ENCODE measurements around the gene SGMS1. TPM values are rescaled to one million over a fixed set of nuclear protein-coding genes. Genes with fewer than 3 reads are reported as not detected.

The SGMS1 gene
- total RNA-seq, 4 donors from 2014 or later, result 139 to 198 (median 173) TPM

GRCh38 chr10:50554995-50555568 is 68.7 kb downstream of the SGMS1 start:
- Histone ChIP-seq H3K4me1 (peaks cover 66% of the 10 kb centered on the region), H3K36me3 (no peaks in the 10 kb centered on the region), H3K4me3 (no peak overlapping the region), H3K27me3 (no peaks in the 10 kb centered on the region), H3K27ac (peak overlapping the region; percentile 18), H3K9me3 (no peaks in the 10 kb centered on the region)
- no peak for DNase-seq (ENCODE audit: low spot score in 2 of 2)
- TF ChIP-seq POLR2AphosphoS5 (IDR thresholded peaks at IDR 0.05), result no peak
- WGBS, result 48% methylated on average over 3 of the region's 3 CpGs

DNA sequence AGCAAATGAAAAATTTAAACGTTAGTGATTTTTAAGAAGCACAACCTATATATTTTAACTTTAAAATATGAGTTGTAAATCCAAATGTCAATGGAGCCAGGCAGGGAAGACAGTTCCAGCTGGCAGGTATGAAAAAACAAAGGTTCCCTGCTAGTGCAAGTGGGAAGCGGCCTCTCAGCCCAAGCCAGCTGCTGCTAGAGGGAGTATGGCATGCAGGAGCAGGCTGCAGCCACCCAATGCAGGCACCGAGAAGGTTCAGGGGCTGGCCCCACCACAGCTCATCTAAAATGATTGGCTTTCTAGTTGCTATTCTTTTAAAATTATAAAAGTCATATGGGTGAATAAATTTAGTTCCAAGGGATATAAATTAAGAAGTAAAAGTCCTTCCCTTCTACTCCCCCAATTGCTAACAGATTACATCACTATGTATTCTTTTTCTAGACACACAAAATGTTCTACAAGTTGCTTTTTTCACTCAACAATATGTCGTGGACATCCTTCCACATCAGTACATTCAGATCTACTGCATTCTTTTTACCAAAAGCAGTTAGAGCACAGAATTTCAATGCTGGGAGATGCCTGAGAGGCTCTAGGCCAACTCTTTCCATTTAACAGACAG is 69.3 kb downstream of the SGMS1 start:
- DNase-seq (ENCODE audit: low spot score in 2 of 2), result no peak
- Histone ChIP-seq H3K27me3 (no peaks in the 10 kb centered on the region), H3K9me3 (no peaks in the 10 kb centered on the region), H3K4me3 (no peak overlapping the region), H3K27ac (peak overlapping the region; percentile 18), H3K36me3 (no peaks in the 10 kb centered on the region), H3K4me1 (peaks cover 70% of the 10 kb centered on the region)
- TF ChIP-seq POLR2AphosphoS5 (IDR thresholded peaks at IDR 0.05) (no peak), EP300 (IDR thresholded peaks at IDR 0.05) (no peak), CTCF (IDR thresholded peaks at IDR 0.05) (no peak), POLR2A (IDR thresholded peaks at IDR 0.05) (no peak)
- 40% methylated on average over 4 of the region's 4 CpGs for WGBS

DNA sequence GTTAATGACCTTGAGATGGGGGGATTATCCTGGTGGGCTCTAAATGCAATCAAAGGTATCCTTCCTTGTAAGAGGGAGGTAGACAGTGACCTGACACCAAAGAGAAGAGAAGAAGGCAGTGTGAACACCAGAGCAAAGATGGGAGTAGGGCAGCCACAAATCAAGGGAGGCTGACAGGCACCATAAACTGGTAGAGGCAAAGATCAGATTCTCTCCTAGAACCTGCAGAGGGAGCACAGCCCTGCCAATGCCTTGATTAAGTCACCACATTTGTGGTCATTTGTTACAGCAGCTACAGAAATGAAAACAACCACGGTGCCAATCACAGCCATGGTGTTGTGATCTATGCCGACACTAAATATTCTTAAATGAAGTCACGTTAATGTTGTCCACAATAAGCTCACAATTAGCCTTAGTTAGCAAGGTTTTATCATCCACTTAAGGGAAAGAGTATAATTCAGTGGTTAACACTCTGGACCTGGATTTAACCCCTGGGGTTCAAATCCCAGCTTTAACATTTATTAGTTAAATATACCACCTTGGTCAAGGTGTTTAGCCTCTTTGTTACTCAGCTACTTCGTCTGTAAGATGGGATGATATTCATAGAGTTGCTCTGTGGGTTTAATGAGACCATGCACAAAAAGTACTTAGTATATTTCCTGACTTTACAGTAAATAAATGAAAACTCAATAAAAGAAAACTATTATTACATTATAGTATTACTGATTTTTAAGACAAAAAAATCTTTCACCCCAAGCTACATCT is 70.8 kb downstream of the SGMS1 start:
- no peak for TF ChIP-seq POLR2A (IDR thresholded peaks at IDR 0.05)
- TF ChIP-seq POLR2AphosphoS5 (IDR thresholded peaks at IDR 0.05), result no peak
- TF ChIP-seq CTCF (IDR thresholded peaks at IDR 0.05), result no peak
- no peak for TF ChIP-seq EP300 (IDR thresholded peaks at IDR 0.05)
- H3K27ac ChIP-seq, result no peak overlapping the region
- no peaks in the 10 kb centered on the region for H3K36me3 ChIP-seq
- 82% methylated on average over 4 of the region's 4 CpGs for WGBS
- H3K9me3 ChIP-seq, result no peaks in the 10 kb centered on the region
- no peaks in the 10 kb centered on the region for H3K27me3 ChIP-seq
- no peak for DNase-seq (ENCODE audit: low spot score in 2 of 2)
- no peak overlapping the region for H3K4me3 ChIP-seq
- peaks cover 57% of the 10 kb centered on the region for H3K4me1 ChIP-seq

GRCh38 chr10:50552308-50552707 is 71.4 kb downstream of the SGMS1 start:
- H3K9me3 ChIP-seq, result no peaks in the 10 kb centered on the region
- DNase-seq (ENCODE audit: low spot score in 2 of 2), result no peak
- H3K4me1 ChIP-seq, result peaks cover 52% of the 10 kb centered on the region
- 72% methylated on average over 4 of the region's 4 CpGs for WGBS
- no peaks in the 10 kb centered on the region for H3K36me3 ChIP-seq
- no peaks in the 10 kb centered on the region for H3K27me3 ChIP-seq
- no peak overlapping the region for H3K4me3 ChIP-seq
- no peak for TF ChIP-seq CTCF (IDR thresholded peaks at IDR 0.05)
- no peak for TF ChIP-seq POLR2AphosphoS5 (IDR thresholded peaks at IDR 0.05)
- no peak for TF ChIP-seq EP300 (IDR thresholded peaks at IDR 0.05)
- TF ChIP-seq POLR2A (IDR thresholded peaks at IDR 0.05), result no peak
- no peak overlapping the region for H3K27ac ChIP-seq

- no peak overlapping the region for H3K27ac ChIP-seq
- H3K4me3 ChIP-seq, result no peak overlapping the region
- H3K36me3 ChIP-seq, result no peaks in the 10 kb centered on the region
- H3K27me3 ChIP-seq, result no peaks in the 10 kb centered on the region
- no peak for DNase-seq (ENCODE audit: low spot score in 2 of 2)
- 83% methylated on average over 2 of the region's 2 CpGs for WGBS
- TF ChIP-seq CTCF (IDR thresholded peaks at IDR 0.05) (no peak), POLR2A (IDR thresholded peaks at IDR 0.05) (no peak), EP300 (IDR thresholded peaks at IDR 0.05) (no peak), POLR2AphosphoS5 (IDR thresholded peaks at IDR 0.05) (no peak)
- no peaks in the 10 kb centered on the region for H3K9me3 ChIP-seq
- peaks cover 52% of the 10 kb centered on the region for H3K4me1 ChIP-seq
These were observed 71.9 kb downstream of the SGMS1 start for GRCh38 chr10:50551894-50552293.
